Hematopoietic multipotent progenitor cell treated with erythropoietin and hydrocortisone succinate and interleukin-3 and kit ligand, for 17 days (in vitro differentiated cells): Measurements from ENCODE around the gene TANC2.

Source experiments
- DNase-seq: peaks from one replicate; pipeline ENCODE4 v3.0.0-alpha.2; 2015; ENCODE audit warnings: low spot score

Gene TANC2

GRCh38 chr17:63001689-63002394, 35.8 kb downstream of the TANC2 start:
- DNase-seq, result no peak

GRCh38 chr17:63002625-63003024, 36.6 kb downstream of the TANC2 start:
- DNase-seq, result no peak

- DNase-seq, result no peak
These were observed 49.8 kb downstream of the TANC2 start for GRCh38 chr17:63015824-63016223.
